HCT116 (cell line): ENCODE measurements around the gene NAV1. TPM values are rescaled to one million over a fixed set of nuclear protein-coding genes. Genes with fewer than 3 reads are reported as not detected.

Experiments used
- ATAC-seq: fragments of 200-7000 bp; cut with Tn5 transposase; 2 replicates; pipeline ENCODE4 v1.9.1; 2020; ENCODE audit warnings: mild to moderate bottlenecking, moderate library complexity
- BruUV-seq: library from RNA; stranded (reverse); fragments of 400-500 nt; replicated peaks from 2 replicates; lab custom pipeline; 2021; lab: Mats Ljungman, UMichigan
- CTCF ChIA-PET: fragments of 300-600 bp; sonication (Branson Sonifier 250); formaldehyde crosslinking; loops from one replicate; lab custom pipeline; 2021; ENCODE audit warnings: antibody characterized with exemption; lab: Charles Lee
- POLR2A ChIA-PET: fragments of 300-600, 350-600 bp; sonication (Branson Sonifier 250); formaldehyde crosslinking; loops from one replicate; lab custom pipeline; 2021; ENCODE audit warnings: antibody characterized with exemption; lab: Charles Lee
- RAD21 ChIA-PET, 2 experiments: fragments of 300-600 bp; sonication (Branson Sonifier 250); formaldehyde crosslinking; loops; one replicate each; lab custom pipeline; 2023; ENCODE audit warnings: low total read pairs in 2 of 2; ENCODE audit not compliant: uncharacterized antibody in 2 of 2, unreplicated experiment in 2 of 2, low non-redundant PET in 1 of 2; lab: Charles Lee
- DNase-seq: peaks from one replicate; pipeline ENCODE4 v3.0.0-alpha.2; 2010; ENCODE audit warnings: low read depth, low spot score
- H2AFZ ChIP-seq: fragments of 200-600 bp; shearing (Covaris generic), sonication (generic); 2 replicates; pipeline ENCODE4 v1.6.1; 2017; ENCODE audit warnings: low read depth, mixed run types, mixed read lengths, antibody characterized with exemption, low read length; ENCODE audit not compliant: poor library complexity, severe bottlenecking
- H3K27ac ChIP-seq: 2 replicates; pipeline ENCODE4 v1.5.1; 2012; ENCODE audit warnings: low read depth, low read length
- H3K27me3 ChIP-seq: fragments of 200-600 bp; sonication (generic); 2 replicates; pipeline ENCODE4 v1.6.1; 2016; ENCODE audit warnings: mixed run types, low read length, mixed read lengths; ENCODE audit not compliant: insufficient read depth
- H3K36me3 ChIP-seq, 2 experiments: fragments of 200-500 bp in 1 of 2; fragments of 200-600 bp in 1 of 2; sonication (Bioruptor generic) in 1 of 2; sonication (generic) in 1 of 2; 2 replicates each; pipeline versions ENCODE4 v1.5.1 to v1.6.1; 2014 to 2016; ENCODE audit warnings: low read length in 2 of 2, inconsistent platforms in 1 of 2, mixed read lengths in 1 of 2, mixed run types in 1 of 2; ENCODE audit not compliant: insufficient read depth in 2 of 2, control insufficient read depth in 1 of 2
- H3K4me1 ChIP-seq, 2 experiments: fragments of 200-600 bp in 1 of 2; sonication (generic) in 1 of 2; 2 replicates each; pipeline versions ENCODE4 v1.5.1 to v1.6.1; 2012 to 2017; ENCODE audit warnings: low read length in 2 of 2, inconsistent platforms in 1 of 2, mild to moderate bottlenecking in 1 of 2, mixed read lengths in 1 of 2, mixed run types in 1 of 2, moderate library complexity in 1 of 2; ENCODE audit not compliant: insufficient read depth in 2 of 2, control insufficient read depth in 1 of 2
- H3K4me2 ChIP-seq: fragments of 200-600 bp; sonication (generic); 2 replicates; pipeline ENCODE4 v1.6.1; 2017; ENCODE audit warnings: mixed run types, low read length, mixed read lengths
- H3K4me3 ChIP-seq, 2 experiments: fragments of 200-600 bp in 1 of 2; sonication (generic) in 1 of 2; replicated peaks in 1 of 2; 2 replicates each; pipeline ENCODE4 v1.5.1; 2011 to 2016; ENCODE audit warnings: low read length in 2 of 2, control low read depth in 1 of 2, low read depth in 1 of 2, mild to moderate bottlenecking in 1 of 2, mixed read lengths in 1 of 2, mixed run types in 1 of 2
- H3K79me2 ChIP-seq: fragments of 200-600 bp; sonication (generic); 2 replicates; pipeline ENCODE4 v1.6.1; 2017; ENCODE audit warnings: mild to moderate bottlenecking, mixed run types, low read length, moderate library complexity, mixed read lengths; ENCODE audit not compliant: insufficient read depth
- H3K9ac ChIP-seq: fragments of 200-600 bp; sonication (generic); 2 replicates; pipeline ENCODE4 v1.6.1; 2016; ENCODE audit warnings: low read length, mixed read lengths
- H3K9me2 ChIP-seq: fragments of 200-600 bp; sonication (generic), shearing (Covaris generic); 2 replicates; pipeline ENCODE4 v1.6.1; 2017; ENCODE audit warnings: mixed run types, mild to moderate bottlenecking, moderate library complexity; ENCODE audit not compliant: insufficient read depth
- H3K9me3 ChIP-seq, 2 experiments: fragments of 200-500 bp in 1 of 2; fragments of 200-600 bp in 1 of 2; sonication (Bioruptor generic) in 1 of 2; sonication (generic) in 1 of 2; 2 replicates each; pipeline ENCODE4 v1.6.1; 2014 to 2017; ENCODE audit warnings: low read length in 2 of 2, mixed read lengths in 2 of 2, inconsistent platforms in 1 of 2, low read depth in 1 of 2, mild to moderate bottlenecking in 1 of 2, mixed run types in 1 of 2, moderate library complexity in 1 of 2; ENCODE audit not compliant: control insufficient read depth in 1 of 2, insufficient read depth in 1 of 2
- H4K20me1 ChIP-seq: fragments of 200-600 bp; sonication (generic), shearing (Covaris generic); 2 replicates; pipeline ENCODE4 v1.6.1; 2017; ENCODE audit warnings: mixed run types, mild to moderate bottlenecking, moderate library complexity; ENCODE audit not compliant: insufficient read depth
- CBX3 ChIP-seq: IDR thresholded peaks from 2 replicates; pipeline ENCODE4 v1.6.1; 2012; ENCODE audit warnings: low read depth
- CTCF ChIP-seq, 3 experiments: fragments of 200-600 bp in 1 of 3; sonication (generic) in 1 of 3; IDR thresholded peaks in 2 of 3; conservative IDR thresholded peaks in 1 of 3; 2 replicates each; pipeline ENCODE4 v1.5.1; 2012 to 2017; ENCODE audit warnings: low read depth in 2 of 3, low read length in 2 of 3, antibody characterized with exemption in 1 of 3, borderline replicate concordance in 1 of 3, control low read depth in 1 of 3, mild to moderate bottlenecking in 1 of 3, mixed read lengths in 1 of 3, mixed run types in 1 of 3, moderate library complexity in 1 of 3; ENCODE audit not compliant: insufficient read depth in 1 of 3
- EGR1 ChIP-seq: IDR thresholded peaks from 2 replicates; pipeline ENCODE4 v1.6.1; 2012; ENCODE audit warnings: low read depth
- ELF1 ChIP-seq: IDR thresholded peaks from 2 replicates; pipeline ENCODE4 v1.6.1; 2012; ENCODE audit warnings: low read depth, borderline replicate concordance
- EZH2 ChIP-seq: fragments of 200-600 bp; sonication (generic); IDR thresholded peaks from 2 replicates; pipeline ENCODE4 v1.6.1; 2017; ENCODE audit warnings: antibody characterized with exemption, mixed run types
- EZH2phosphoT487 ChIP-seq: fragments of 200-600 bp; IDR thresholded peaks from 2 replicates; pipeline ENCODE4 v1.6.1; 2018; ENCODE audit warnings: antibody characterized with exemption, borderline replicate concordance
- FOSL1 ChIP-seq: IDR thresholded peaks from 2 replicates; pipeline ENCODE4 v1.6.1; 2012; ENCODE audit warnings: low read depth
- JUND ChIP-seq: IDR thresholded peaks from 2 replicates; pipeline ENCODE4 v1.6.1; 2012
- MAX ChIP-seq: IDR thresholded peaks from 2 replicates; pipeline ENCODE4 v1.6.1; 2012
- POLR2A ChIP-seq: IDR thresholded peaks from 2 replicates; pipeline ENCODE4 v1.7.0; 2011; ENCODE audit warnings: borderline replicate concordance; ENCODE audit not compliant: insufficient read depth, insufficient read length; ENCODE audit errors: extremely low read depth
- POLR2AphosphoS5 ChIP-seq: IDR thresholded peaks from 2 replicates; pipeline ENCODE4 v1.6.1; 2011; ENCODE audit warnings: mild to moderate bottlenecking, low read depth, low read length, moderate library complexity
- RAD21 ChIP-seq: IDR thresholded peaks from 2 replicates; pipeline ENCODE4 v1.6.1; 2012; ENCODE audit warnings: low read depth, mild to moderate bottlenecking
- SIN3A ChIP-seq: IDR thresholded peaks from 2 replicates; pipeline ENCODE4 v1.6.1; 2012; ENCODE audit warnings: low read depth
- SP1 ChIP-seq: IDR thresholded peaks from 2 replicates; pipeline ENCODE4 v1.6.1; 2012; ENCODE audit warnings: low read depth
- SRF ChIP-seq: IDR thresholded peaks from 2 replicates; pipeline ENCODE4 v1.6.1; 2012; ENCODE audit warnings: low read depth
- TCF7L2 ChIP-seq: IDR thresholded peaks from 2 replicates; pipeline ENCODE4 v1.7.0; 2011; ENCODE audit warnings: borderline replicate concordance, inconsistent platforms; ENCODE audit not compliant: insufficient read depth, insufficient read length; ENCODE audit errors: extremely low read depth
- ZBTB33 ChIP-seq: IDR thresholded peaks from 2 replicates; pipeline ENCODE4 v1.6.1; 2011; ENCODE audit warnings: mild to moderate bottlenecking, low read length, moderate library complexity; ENCODE audit not compliant: insufficient replicate concordance; ENCODE audit errors: extremely low read depth
- ZFX ChIP-seq: fragments of 450-650 bp; IDR thresholded peaks from 2 replicates; pipeline ENCODE4 v1.6.1; 2017
- intact Hi-C: fragments of 100-400 bp; cut with micrococcal nuclease; formaldehyde crosslinking; loops from 2 replicates; pipeline ENCODE4 v1.10.0; 2022
- total RNA-seq: library from RNA; stranded (reverse); gene quantifications from one replicate; pipeline ENCODE4 v1.2.1, GENCODE V29; 2021; ENCODE audit not compliant: unreplicated experiment

The NAV1 gene
- total RNA-seq, 1 experiment from 2014 or later: 22.8 TPM

- no peak for TF ChIP-seq ZBTB33
- TF ChIP-seq POLR2AphosphoS5: peak; percentile 37; the same call in 1 of the 2 replicates
Measured at GRCh38 chr1:201551877-201552731, 13.2 kb downstream of the NAV1 start (continued).

- no peak for DNase-seq
- Histone ChIP-seq H2AFZ (no peak overlapping the region), H3K4me3 (no peak overlapping the region), H4K20me1 (no peaks in the 10 kb centered on the region), H3K4me2 (no peak overlapping the region), H3K9ac (no peak overlapping the region), H3K9me3 (no peaks in the 10 kb centered on the region), H3K27me3 (no peaks in the 10 kb centered on the region), H3K4me1 (peaks cover 0 to 18% of the 10 kb centered on the region in 2 experiments; a peak in 2 of 4 replicates), H3K79me2 (no peaks in the 10 kb centered on the region), H3K27ac (no peak overlapping the region), H3K9me2 (no peaks in the 10 kb centered on the region), H3K36me3 (no peaks in the 10 kb centered on the region)
- intact Hi-C loops: no loop called here
- ATAC-seq: no peak
- CTCF ChIA-PET: no interaction called here
- POLR2A ChIA-PET: no interaction called here
- RAD21 ChIA-PET: no interaction called here
- no TSS peak for BruUV-seq
- no peak for TF ChIP-seq TCF7L2
- no peak for TF ChIP-seq POLR2AphosphoS5
- TF ChIP-seq ELF1: no peak
- no peak for TF ChIP-seq EZH2phosphoT487
- TF ChIP-seq ZBTB33: no peak
- no peak for TF ChIP-seq EGR1
- TF ChIP-seq RAD21: no peak
- no peak for TF ChIP-seq CTCF (IDR thresholded peaks at IDR 0.05 in 2 of 3, conservative IDR thresholded peaks at IDR 0.05 in 1 of 3; ENCODE audit: borderline replicate concordance in 1 of 3, insufficient read depth in 1 of 3, low read depth in 2 of 3, low read length in 2 of 3)
- TF ChIP-seq EZH2: no peak
- TF ChIP-seq POLR2A: no peak
- no peak for TF ChIP-seq MAX
- TF ChIP-seq ZFX: no peak
- TF ChIP-seq CBX3: no peak
- no peak for TF ChIP-seq FOSL1
- no peak for TF ChIP-seq JUND
- no peak for TF ChIP-seq SP1
- no peak for TF ChIP-seq SIN3A
- no peak for TF ChIP-seq SRF
Measured at GRCh38 chr1:201552941-201553351, 14.0 kb downstream of the NAV1 start.
